C4-2B (cell line): ENCODE results near the gene SACM1L.

Experiments used
- H3K27ac ChIP-seq: fragments of 450-650 bp; 2 replicates; pipeline ENCODE4 v1.5.1; 2017
- CTCF ChIP-seq: fragments of 450-650 bp; conservative IDR thresholded peaks from 2 replicates; pipeline ENCODE4 v1.5.1; 2017; ENCODE audit warnings: mild to moderate bottlenecking
- ZFX ChIP-seq: fragments of 450-650 bp; IDR thresholded peaks from 2 replicates; pipeline ENCODE4 v1.6.1; 2017

The SACM1L gene

GRCh38 chr3:45644791-45645201 lies 44.4 kb upstream of the SACM1L start:
- 0 out of 2 replicates have a peak overlapping the region, but pooled peaks have one; percentile 7 for H3K27ac ChIP-seq
- TF ChIP-seq ZFX (no peak), CTCF (no peak)

GRCh38 chr3:45646051-45646585 lies 43.1 kb upstream of the SACM1L start:
- H3K27ac ChIP-seq = peak overlapping the region; percentile 18; the same call in 1 of the 2 replicates
- no peak for TF ChIP-seq ZFX
- no peak for TF ChIP-seq CTCF

DNA sequence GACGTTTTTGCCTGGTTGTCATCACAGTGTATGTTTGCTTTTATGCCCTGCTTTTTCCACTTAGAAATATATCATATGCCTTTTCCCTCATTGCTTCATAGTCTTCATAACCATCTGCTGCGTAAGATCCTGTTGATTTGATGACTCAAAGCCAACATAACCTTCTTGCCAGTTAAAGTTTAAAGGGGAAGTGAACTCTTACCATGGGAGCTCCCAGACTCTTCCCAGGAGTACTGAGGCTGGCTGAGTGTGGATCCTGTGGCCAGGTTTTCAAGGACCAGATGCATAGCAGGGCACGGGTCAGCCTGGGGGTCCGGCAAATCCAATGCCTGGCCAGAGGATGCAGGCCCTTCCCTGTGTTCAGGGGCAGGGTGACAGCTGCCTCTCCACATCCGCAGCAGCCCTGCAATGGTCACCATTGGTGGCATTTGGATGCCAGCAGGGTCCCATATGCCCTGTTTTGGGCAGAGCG lies 42.0 kb upstream of the SACM1L start:
- H3K27ac ChIP-seq = peak overlapping the region; percentile 33
- TF ChIP-seq CTCF (no peak), ZFX (no peak)

- peak overlapping the region; percentile 26 for H3K27ac ChIP-seq
- TF ChIP-seq ZFX (no peak), CTCF (no peak)
These were observed 36.0 kb upstream of the SACM1L start for GRCh38 chr3:45653205-45653604.

GRCh38 chr3:45654397-45654944 lies 34.7 kb upstream of the SACM1L start:
- H3K27ac ChIP-seq = no peak overlapping the region
- peak; percentile 27 for TF ChIP-seq CTCF
- no peak for TF ChIP-seq ZFX

- TF ChIP-seq CTCF (no peak), ZFX (no peak)
- H3K27ac ChIP-seq = no peak overlapping the region
These were observed 33.3 kb upstream of the SACM1L start for GRCh38 chr3:45655906-45656305.

DNA sequence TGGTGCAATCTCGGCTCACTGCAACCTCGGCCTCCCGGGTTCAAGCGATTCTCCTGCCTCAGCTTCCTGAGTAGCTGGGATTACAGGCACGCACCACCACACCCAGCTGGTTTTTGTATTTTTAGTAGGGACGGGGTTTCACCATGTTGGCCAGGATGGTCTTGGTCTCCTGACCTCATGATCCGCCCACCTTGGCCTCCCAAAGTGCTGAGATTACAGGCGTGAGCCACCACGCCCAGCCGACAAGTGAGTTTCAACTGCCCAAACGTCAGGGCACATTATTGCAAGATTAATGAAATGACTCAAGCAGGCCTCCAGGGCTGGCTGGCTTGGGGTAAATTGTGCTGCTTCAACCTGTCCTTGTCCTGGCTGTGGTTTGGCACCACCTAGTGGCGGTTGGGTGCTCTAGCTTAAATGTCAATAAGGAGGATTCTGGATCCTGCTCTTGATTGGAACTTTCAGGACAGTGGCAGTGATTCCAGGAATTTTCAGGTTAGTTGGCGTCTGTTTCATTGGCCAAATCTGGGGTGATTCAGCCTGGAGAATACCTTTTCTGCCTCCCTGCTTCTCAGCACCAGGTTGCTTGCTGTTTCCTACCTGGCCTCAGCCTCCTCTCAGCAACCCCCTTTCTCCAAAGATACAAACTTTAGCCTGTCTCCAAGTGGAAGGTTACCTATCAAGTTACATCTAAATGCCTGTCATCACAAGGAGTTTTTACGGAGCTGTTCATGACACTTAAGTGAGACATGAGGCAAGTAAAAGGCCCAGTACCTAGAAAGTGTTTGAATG lies 32.4 kb upstream of the SACM1L start:
- H3K27ac ChIP-seq = peak overlapping the region; percentile 10
- TF ChIP-seq ZFX = no peak
- TF ChIP-seq CTCF = peak; percentile 92
